GM11168 (cell line): ENCODE data around the gene KRT20.

Experiments
- in situ Hi-C: fragments of 300-500 bp; cut with MboI; formaldehyde crosslinking; loops from one replicate; pipeline ENCODE4 v1.12.0; 2022; ENCODE audit warnings: low sequenced_read_pairs; ENCODE audit not compliant: unreplicated experiment

Gene KRT20

GRCh38 chr17:40884708-40885512, at the start of gene KRT20:
Gene KRT20, minus strand, starts transcription at chr17:40885242. Its CDS starts 57 bp downstream, at chr17:40885185.
- in situ Hi-C loops, result no loop called here

GRCh38 chr17:40932608-40933007, 47.6 kb upstream of the KRT20 start:
- in situ Hi-C loops, result no loop called here

- in situ Hi-C loops, result no loop called here
Observed at GRCh38 chr17:40931311-40931710, 46.3 kb upstream of the KRT20 start.

- in situ Hi-C loops, result no loop called here
Observed at GRCh38 chr17:40926341-40926740, 41.3 kb upstream of the KRT20 start.

- in situ Hi-C loops, result loop anchor here (25.0 kb wide), 2 partner anchors 390 to 740 kb away; partner anchors contain the start of genes KRTAP16-1, KRTAP17-1 and KRTAP29-1
Observed at GRCh38 chr17:40922239-40922638, 37.2 kb upstream of the KRT20 start.

- in situ Hi-C loops, result loop anchor here (25.0 kb wide), 2 partner anchors 391 to 741 kb away; partner anchors contain the start of genes KRTAP16-1, KRTAP17-1 and KRTAP29-1
Observed at GRCh38 chr17:40921026-40921425, 36.0 kb upstream of the KRT20 start.

GRCh38 chr17:40917116-40917515, 32.1 kb upstream of the KRT20 start:
- in situ Hi-C loops, result loop anchor here (25.0 kb wide), 2 partner anchors 395 to 745 kb away; partner anchors contain the start of genes KRTAP16-1, KRTAP17-1 and KRTAP29-1

GRCh38 chr17:40916366-40916765, 31.3 kb upstream of the KRT20 start:
- in situ Hi-C loops, result loop anchor here (25.0 kb wide), 2 partner anchors 396 to 746 kb away; partner anchors contain the start of genes KRTAP16-1, KRTAP17-1 and KRTAP29-1

GRCh38 chr17:40915721-40916256, 30.7 kb upstream of the KRT20 start:
- in situ Hi-C loops, result loop anchor here (25.0 kb wide), 2 partner anchors 397 to 747 kb away; partner anchors contain the start of genes KRTAP16-1, KRTAP17-1 and KRTAP29-1

- in situ Hi-C loops, result loop anchor here (25.0 kb wide), 2 partner anchors 397 to 747 kb away; partner anchors contain the start of genes KRTAP16-1, KRTAP17-1 and KRTAP29-1
Observed at GRCh38 chr17:40915199-40915661, 30.2 kb upstream of the KRT20 start.

- in situ Hi-C loops, result loop anchor here (25.0 kb wide), 2 partner anchors 398 to 748 kb away; partner anchors contain the start of genes KRTAP16-1, KRTAP17-1 and KRTAP29-1
Observed at GRCh38 chr17:40914075-40914855, 29.2 kb upstream of the KRT20 start.

- in situ Hi-C loops, result loop anchor here (25.0 kb wide), 2 partner anchors 400 to 750 kb away; partner anchors contain the start of genes KRTAP16-1, KRTAP17-1 and KRTAP29-1
Observed at GRCh38 chr17:40912486-40913210, 27.6 kb upstream of the KRT20 start.

- in situ Hi-C loops, result loop anchor here (25.0 kb wide), 2 partner anchors 402 to 752 kb away; partner anchors contain the start of genes KRTAP16-1, KRTAP17-1 and KRTAP29-1
Observed at GRCh38 chr17:40910441-40910841, 25.4 kb upstream of the KRT20 start.

GRCh38 chr17:40909755-40910154, 24.7 kb upstream of the KRT20 start:
- in situ Hi-C loops, result loop anchor here (25.0 kb wide), 2 partner anchors 403 to 753 kb away; partner anchors contain the start of genes KRTAP16-1, KRTAP17-1 and KRTAP29-1

GRCh38 chr17:40909351-40909750, 24.3 kb upstream of the KRT20 start:
- in situ Hi-C loops, result loop anchor here (25.0 kb wide), 2 partner anchors 403 to 753 kb away; partner anchors contain the start of genes KRTAP16-1, KRTAP17-1 and KRTAP29-1

- in situ Hi-C loops, result loop anchor here (25.0 kb wide), 2 partner anchors 406 to 756 kb away; partner anchors contain the start of genes KRTAP16-1, KRTAP17-1 and KRTAP29-1
Observed at GRCh38 chr17:40906613-40907012, 21.6 kb upstream of the KRT20 start.

GRCh38 chr17:40905370-40905769, 20.3 kb upstream of the KRT20 start:
- in situ Hi-C loops, result loop anchor here (25.0 kb wide), 2 partner anchors 407 to 757 kb away; partner anchors contain the start of genes KRTAP16-1, KRTAP17-1 and KRTAP29-1

GRCh38 chr17:40903129-40903847, 18.2 kb upstream of the KRT20 start:
- in situ Hi-C loops, result loop anchor here (25.0 kb wide), 2 partner anchors 409 to 759 kb away; partner anchors contain the start of genes KRTAP16-1, KRTAP17-1 and KRTAP29-1
